SK-N-SH treated with all-trans-retinoic acid at 6 μM for 48 hours (cell line): ENCODE measurements around the gene COL4A4.
"Not testable (repeated sequence)": the region's sequence is repeated elsewhere in the genome, so short reads cannot be mapped to it uniquely, and the experiment has no call there.

Source experiments
- ATAC-seq: fragments of 200-7000 bp; cut with Tn5 transposase; 3 replicates; pipeline ENCODE4 v1.9.1; 2020; ENCODE audit warnings: mild to moderate bottlenecking, moderate library complexity
- ARNTL ChIP-seq: fragments of 450-650 bp; formaldehyde crosslinking; IDR thresholded peaks from 2 replicates; pipeline ENCODE4 v1.5.0; 2020; ENCODE audit warnings: low read depth, mild to moderate bottlenecking, moderate library complexity, borderline replicate concordance
- BACH2 ChIP-seq: fragments of 250-450 bp; sonication (Bioruptor Pico); IDR thresholded peaks from 2 replicates; pipeline ENCODE4 v1.9.0; 2021; ENCODE audit warnings: mild to moderate bottlenecking, borderline replicate concordance
- CREB5 ChIP-seq: fragments of 250-450 bp; sonication (Bioruptor Pico); IDR thresholded peaks from 2 replicates; pipeline ENCODE4 v1.5.1; 2020; ENCODE audit warnings: low read depth, mild to moderate bottlenecking, moderate library complexity
- CSDC2 ChIP-seq: fragments of 250-450 bp; sonication (Bioruptor Pico); IDR thresholded peaks from 2 replicates; pipeline ENCODE4 v1.5.0; 2020; ENCODE audit warnings: mild to moderate bottlenecking, moderate library complexity
- ESRRG ChIP-seq: fragments of 250-450 bp; sonication (Bioruptor Pico); IDR thresholded peaks from 2 replicates; pipeline ENCODE4 v1.6.1; 2021; ENCODE audit warnings: mild to moderate bottlenecking
- GLIS3 ChIP-seq: fragments of 250-450 bp; sonication (Bioruptor Pico); IDR thresholded peaks from 2 replicates; pipeline ENCODE4 v1.5.0; 2020; ENCODE audit warnings: mild to moderate bottlenecking, moderate library complexity
- ISL1 ChIP-seq: fragments of 250-450 bp; sonication (Bioruptor Pico); IDR thresholded peaks from 2 replicates; pipeline ENCODE4 v2.1.2; 2022; ENCODE audit warnings: mild to moderate bottlenecking, moderate library complexity
- OSR1 ChIP-seq: fragments of 250-450 bp; sonication (Bioruptor Pico); IDR thresholded peaks from 2 replicates; pipeline ENCODE4 v1.8.0; 2022; ENCODE audit warnings: moderate library complexity, mild to moderate bottlenecking, inconsistent platforms
- POU6F1 ChIP-seq: fragments of 250-450 bp; sonication (Bioruptor Pico); IDR thresholded peaks from 2 replicates; pipeline ENCODE4 v1.8.0; 2021; ENCODE audit warnings: low read depth, mild to moderate bottlenecking, moderate library complexity, borderline replicate concordance
- PPARA ChIP-seq: fragments of 250-450 bp; sonication (Bioruptor Pico); IDR thresholded peaks from 2 replicates; pipeline ENCODE4 v1.5.0; 2020; ENCODE audit warnings: mild to moderate bottlenecking, borderline replicate concordance
- SNAI2 ChIP-seq: fragments of 250-450 bp; sonication (Bioruptor Pico); IDR thresholded peaks from 2 replicates; pipeline ENCODE4 v1.5.0; 2020; ENCODE audit warnings: mild to moderate bottlenecking, moderate library complexity
- TCF4 ChIP-seq: fragments of 250-450 bp; sonication (Bioruptor Pico); IDR thresholded peaks from 2 replicates; pipeline ENCODE4 v1.8.0; 2021; ENCODE audit warnings: mild to moderate bottlenecking, moderate library complexity, borderline replicate concordance
- TOX ChIP-seq: fragments of 250-450 bp; sonication (Bioruptor Pico); IDR thresholded peaks from 2 replicates; pipeline ENCODE4 v1.8.0; 2021; ENCODE audit warnings: mild to moderate bottlenecking, moderate library complexity, borderline replicate concordance
- ZC3H10 ChIP-seq: fragments of 250-450 bp; sonication (Bioruptor Pico); IDR thresholded peaks from 2 replicates; pipeline ENCODE4 v1.5.1; 2021; ENCODE audit warnings: mild to moderate bottlenecking, moderate library complexity
- ZFP3 ChIP-seq: fragments of 250-450 bp; sonication (Bioruptor Pico); IDR thresholded peaks from 2 replicates; pipeline ENCODE4 v1.5.0; 2020; ENCODE audit warnings: mild to moderate bottlenecking, moderate library complexity
- ZFP30 ChIP-seq: fragments of 450-650 bp; formaldehyde crosslinking; IDR thresholded peaks from 2 replicates; pipeline ENCODE4 v1.5.0; 2022; ENCODE audit warnings: mild to moderate bottlenecking, moderate library complexity
- ZNF565 ChIP-seq: fragments of 450-650 bp; formaldehyde crosslinking; conservative IDR thresholded peaks from 2 replicates; pipeline ENCODE4 v1.5.0; 2020; ENCODE audit warnings: low read depth, mild to moderate bottlenecking, moderate library complexity
- ZNF70 ChIP-seq: fragments of 450-650 bp; formaldehyde crosslinking; IDR thresholded peaks from 2 replicates; pipeline ENCODE4 v1.5.0; 2020; ENCODE audit warnings: mild to moderate bottlenecking, moderate library complexity
- ZNF8 ChIP-seq: fragments of 450-650 bp; formaldehyde crosslinking; IDR thresholded peaks from 2 replicates; pipeline ENCODE4 v1.5.0; 2020; ENCODE audit warnings: mild to moderate bottlenecking, moderate library complexity
- TF ChIP-seq, protein P1 (sequence below): fragments of 250-450 bp; sonication (Bioruptor Pico); IDR thresholded peaks from 2 replicates; pipeline ENCODE4 v1.5.1; 2021; ENCODE audit warnings: mild to moderate bottlenecking, moderate library complexity
- TF ChIP-seq, protein P2 (sequence below): fragments of 250-450 bp; sonication (Bioruptor Pico); IDR thresholded peaks from 2 replicates; pipeline ENCODE4 v1.8.0; 2020; ENCODE audit warnings: mild to moderate bottlenecking, moderate library complexity, borderline replicate concordance

The COL4A4 gene

DNA sequence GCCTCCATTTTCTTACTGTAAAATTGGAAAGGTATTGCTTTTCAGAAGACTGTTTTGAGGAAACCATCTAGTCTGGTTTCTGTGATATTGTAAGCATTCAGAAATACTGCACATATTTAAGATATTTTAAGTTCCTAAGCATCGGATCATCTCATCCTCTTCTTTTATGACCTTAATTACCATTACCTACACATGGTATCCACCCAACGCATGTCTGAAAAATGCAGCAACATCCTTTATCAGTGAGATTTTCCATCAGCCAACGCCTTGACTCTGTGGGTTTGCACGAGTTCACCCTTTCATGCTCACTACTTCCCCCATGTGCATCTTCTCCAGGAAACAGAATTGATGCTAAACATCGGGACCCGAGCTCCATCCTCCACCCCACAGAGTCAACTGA, 84.3 kb downstream of the COL4A4 start:
- TF ChIP-seq ZC3H10 (no peak), SNAI2 (CRISPR knock-in tag) (no peak), TCF4 (CRISPR knock-in tag) (no peak)
- ATAC-seq = peak; percentile 22; the same call in 2 of the 3 replicates

GRCh38 chr2:227065065-227065464, 98.9 kb downstream of the COL4A4 start:
- ATAC-seq = not testable (repeated sequence)

GRCh38 chr2:227058888-227059399, 105.1 kb downstream of the COL4A4 start:
- no peak for ATAC-seq
- TF ChIP-seq ZC3H10 = no peak
- TF ChIP-seq PPARA (CRISPR knock-in tag) = no peak
- no peak for TF ChIP-seq ZNF8
- no peak for TF ChIP-seq BACH2
- TF ChIP-seq, protein P1, sequence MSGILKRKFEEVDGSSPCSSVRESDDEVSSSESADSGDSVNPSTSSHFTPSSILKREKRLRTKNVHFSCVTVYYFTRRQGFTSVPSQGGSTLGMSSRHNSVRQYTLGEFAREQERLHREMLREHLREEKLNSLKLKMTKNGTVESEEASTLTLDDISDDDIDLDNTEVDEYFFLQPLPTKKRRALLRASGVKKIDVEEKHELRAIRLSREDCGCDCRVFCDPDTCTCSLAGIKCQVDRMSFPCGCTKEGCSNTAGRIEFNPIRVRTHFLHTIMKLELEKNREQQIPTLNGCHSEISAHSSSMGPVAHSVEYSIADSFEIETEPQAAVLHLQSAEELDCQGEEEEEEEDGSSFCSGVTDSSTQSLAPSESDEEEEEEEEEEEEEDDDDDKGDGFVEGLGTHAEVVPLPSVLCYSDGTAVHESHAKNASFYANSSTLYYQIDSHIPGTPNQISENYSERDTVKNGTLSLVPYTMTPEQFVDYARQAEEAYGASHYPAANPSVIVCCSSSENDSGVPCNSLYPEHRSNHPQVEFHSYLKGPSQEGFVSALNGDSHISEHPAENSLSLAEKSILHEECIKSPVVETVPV (CRISPR knock-in tag) = no peak
- no peak for TF ChIP-seq ZFP30
- TF ChIP-seq POU6F1 (CRISPR knock-in tag) = no peak
- no peak for TF ChIP-seq ARNTL (CRISPR knock-in tag)
- no peak for TF ChIP-seq ZNF70
- no peak for TF ChIP-seq ESRRG (CRISPR knock-in tag)
- no peak for TF ChIP-seq OSR1
- no peak for TF ChIP-seq TOX (CRISPR knock-in tag)
- TF ChIP-seq, all 23 proteins: peak for 0

- ATAC-seq = no peak
- TF ChIP-seq GLIS3 (CRISPR knock-in tag) (no peak), ZFP3 (CRISPR knock-in tag) (no peak), TCF4 (CRISPR knock-in tag) (peak; percentile 44; the same call in 1 of the 2 replicates)
Measured at GRCh38 chr2:227057743-227058447, 106.1 kb downstream of the COL4A4 start.

GRCh38 chr2:227057060-227057459, 106.9 kb downstream of the COL4A4 start:
- ATAC-seq = no peak
- TF ChIP-seq PPARA (CRISPR knock-in tag) = no peak
- TF ChIP-seq CREB5 (CRISPR knock-in tag) = no peak
- TF ChIP-seq, protein P2, sequence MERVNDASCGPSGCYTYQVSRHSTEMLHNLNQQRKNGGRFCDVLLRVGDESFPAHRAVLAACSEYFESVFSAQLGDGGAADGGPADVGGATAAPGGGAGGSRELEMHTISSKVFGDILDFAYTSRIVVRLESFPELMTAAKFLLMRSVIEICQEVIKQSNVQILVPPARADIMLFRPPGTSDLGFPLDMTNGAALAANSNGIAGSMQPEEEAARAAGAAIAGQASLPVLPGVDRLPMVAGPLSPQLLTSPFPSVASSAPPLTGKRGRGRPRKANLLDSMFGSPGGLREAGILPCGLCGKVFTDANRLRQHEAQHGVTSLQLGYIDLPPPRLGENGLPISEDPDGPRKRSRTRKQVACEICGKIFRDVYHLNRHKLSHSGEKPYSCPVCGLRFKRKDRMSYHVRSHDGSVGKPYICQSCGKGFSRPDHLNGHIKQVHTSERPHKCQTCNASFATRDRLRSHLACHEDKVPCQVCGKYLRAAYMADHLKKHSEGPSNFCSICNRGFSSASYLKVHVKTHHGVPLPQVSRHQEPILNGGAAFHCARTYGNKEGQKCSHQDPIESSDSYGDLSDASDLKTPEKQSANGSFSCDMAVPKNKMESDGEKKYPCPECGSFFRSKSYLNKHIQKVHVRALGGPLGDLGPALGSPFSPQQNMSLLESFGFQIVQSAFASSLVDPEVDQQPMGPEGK (CRISPR knock-in tag) = no peak
- no peak for TF ChIP-seq BACH2
- no peak for TF ChIP-seq CSDC2
- TF ChIP-seq ZFP30 = no peak
- TF ChIP-seq ARNTL (CRISPR knock-in tag) = no peak
- no peak for TF ChIP-seq ZNF8
- no peak for TF ChIP-seq TCF4 (CRISPR knock-in tag)
- TF ChIP-seq ISL1 (CRISPR knock-in tag) = no peak
- TF ChIP-seq, protein P1 (CRISPR knock-in tag) = no peak
- no peak for TF ChIP-seq ZNF565 (CRISPR knock-in tag)
- no peak for TF ChIP-seq ZNF70
- TF ChIP-seq ZC3H10 = no peak
- no peak for TF ChIP-seq TOX (CRISPR knock-in tag)
- TF ChIP-seq ZFP3 (CRISPR knock-in tag) = no peak
- no peak for TF ChIP-seq OSR1
- TF ChIP-seq ESRRG (CRISPR knock-in tag) = no peak
- TF ChIP-seq, all 23 proteins: peak for 0
